Liver (tissue), 3 donors: Measurements from ENCODE around the gene KLHL30.

Source experiments
- EGR1 ChIP-seq, 2 donors: IDR thresholded peaks; 2 replicates each; pipeline ENCODE4 v1.6.1; 2016 to 2018; ENCODE audit warnings: antibody characterized with exemption in 2 of 2, low read depth in 2 of 2
- FOXA1 ChIP-seq: IDR thresholded peaks from 2 replicates; pipeline ENCODE4 v1.6.1; 2016; ENCODE audit warnings: antibody characterized with exemption
- GABPA ChIP-seq, 2 donors: IDR thresholded peaks in 1 of 2; conservative IDR thresholded peaks in 1 of 2; 2 replicates each; pipeline ENCODE4 v1.6.1; 2016; ENCODE audit warnings: antibody characterized with exemption in 2 of 2, mild to moderate bottlenecking in 1 of 2, moderate library complexity in 1 of 2
- JUND ChIP-seq, 2 donors: IDR thresholded peaks; 2 replicates each; pipeline ENCODE4 v1.6.1; 2016; ENCODE audit warnings: antibody characterized with exemption in 2 of 2
- RAD21 ChIP-seq, 2 donors: IDR thresholded peaks; 2 replicates each; pipeline ENCODE4 v1.6.1; 2016; ENCODE audit warnings: antibody characterized with exemption in 2 of 2, mild to moderate bottlenecking in 2 of 2
- REST ChIP-seq: IDR thresholded peaks from 2 replicates; pipeline ENCODE4 v1.6.1; 2016; ENCODE audit warnings: antibody characterized with exemption, mild to moderate bottlenecking
- SP1 ChIP-seq: IDR thresholded peaks from 2 replicates; pipeline ENCODE4 v1.6.1; 2018; ENCODE audit warnings: antibody characterized with exemption, mild to moderate bottlenecking
- TAF1 ChIP-seq: conservative IDR thresholded peaks from 2 replicates; pipeline ENCODE4 v1.6.1; 2016; ENCODE audit warnings: antibody characterized with exemption, mild to moderate bottlenecking
- YY1 ChIP-seq: IDR thresholded peaks from 2 replicates; pipeline ENCODE4 v1.6.1; 2016; ENCODE audit warnings: antibody characterized with exemption, mild to moderate bottlenecking
- ZBTB33 ChIP-seq: IDR thresholded peaks from 2 replicates; pipeline ENCODE4 v1.6.1; 2016; ENCODE audit warnings: antibody characterized with exemption
- TF ChIP-seq, protein P1 (sequence below): fragments of 150-350 bp; IDR thresholded peaks from 2 replicates; pipeline ENCODE4 v1.5.1; 2017; ENCODE audit warnings: improper control_type of control experiment, low read depth, low read length; ENCODE audit not compliant: missing input control
- TF ChIP-seq, protein P2 (sequence below): IDR thresholded peaks from 2 replicates; pipeline ENCODE4 v1.6.1; 2016; ENCODE audit warnings: antibody characterized with exemption
- TF ChIP-seq, protein P3 (sequence below): IDR thresholded peaks from 2 replicates; pipeline ENCODE4 v1.6.1; 2016; ENCODE audit warnings: antibody characterized with exemption
- donor health status: healthy.
- donor health status: healthy.

GRCh38 chr2:238113611-238114010 is 24.9 kb upstream of the KLHL30 start:
- TF ChIP-seq, protein P1, sequence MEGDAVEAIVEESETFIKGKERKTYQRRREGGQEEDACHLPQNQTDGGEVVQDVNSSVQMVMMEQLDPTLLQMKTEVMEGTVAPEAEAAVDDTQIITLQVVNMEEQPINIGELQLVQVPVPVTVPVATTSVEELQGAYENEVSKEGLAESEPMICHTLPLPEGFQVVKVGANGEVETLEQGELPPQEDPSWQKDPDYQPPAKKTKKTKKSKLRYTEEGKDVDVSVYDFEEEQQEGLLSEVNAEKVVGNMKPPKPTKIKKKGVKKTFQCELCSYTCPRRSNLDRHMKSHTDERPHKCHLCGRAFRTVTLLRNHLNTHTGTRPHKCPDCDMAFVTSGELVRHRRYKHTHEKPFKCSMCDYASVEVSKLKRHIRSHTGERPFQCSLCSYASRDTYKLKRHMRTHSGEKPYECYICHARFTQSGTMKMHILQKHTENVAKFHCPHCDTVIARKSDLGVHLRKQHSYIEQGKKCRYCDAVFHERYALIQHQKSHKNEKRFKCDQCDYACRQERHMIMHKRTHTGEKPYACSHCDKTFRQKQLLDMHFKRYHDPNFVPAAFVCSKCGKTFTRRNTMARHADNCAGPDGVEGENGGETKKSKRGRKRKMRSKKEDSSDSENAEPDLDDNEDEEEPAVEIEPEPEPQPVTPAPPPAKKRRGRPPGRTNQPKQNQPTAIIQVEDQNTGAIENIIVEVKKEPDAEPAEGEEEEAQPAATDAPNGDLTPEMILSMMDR: no peak
- TF ChIP-seq ZBTB33 (no peak), RAD21 (IDR thresholded peaks at IDR 0.05) (no peak), GABPA (IDR thresholded peaks at IDR 0.05 in 1 of 2, conservative IDR thresholded peaks at IDR 0.05 in 1 of 2) (no peak), EGR1 (IDR thresholded peaks at IDR 0.05; ENCODE audit: low read depth in 2 of 2) (no peak), SP1 (no peak), REST (no peak), FOXA1 (no peak), JUND (IDR thresholded peaks at IDR 0.05) (no peak), YY1 (no peak), TAF1 (no peak)
- TF ChIP-seq, protein P2, sequence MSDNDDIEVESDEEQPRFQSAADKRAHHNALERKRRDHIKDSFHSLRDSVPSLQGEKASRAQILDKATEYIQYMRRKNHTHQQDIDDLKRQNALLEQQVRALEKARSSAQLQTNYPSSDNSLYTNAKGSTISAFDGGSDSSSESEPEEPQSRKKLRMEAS: no peak
- TF ChIP-seq, protein P3, sequence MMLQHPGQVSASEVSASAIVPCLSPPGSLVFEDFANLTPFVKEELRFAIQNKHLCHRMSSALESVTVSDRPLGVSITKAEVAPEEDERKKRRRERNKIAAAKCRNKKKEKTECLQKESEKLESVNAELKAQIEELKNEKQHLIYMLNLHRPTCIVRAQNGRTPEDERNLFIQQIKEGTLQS: no peak
